Measurements from ENCODE around the gene PITPNC1.

Gene PITPNC1

GRCh38 chr17:67646472-67646871 lies 269.4 kb downstream of the PITPNC1 start:
- TF ChIP-seq REST (IDR thresholded peaks at IDR 0.05; ENCODE audit: insufficient read depth in 1 of 2, low read depth in 2 of 2, low read length in 2 of 2) (no peak), POLR2AphosphoS5 (IDR thresholded peaks at IDR 0.05; ENCODE audit: low read depth, low read length) (no peak), TAF1 (IDR thresholded peaks at IDR 0.05; ENCODE audit: borderline replicate concordance, insufficient read depth, low read length) (no peak), SIN3A (IDR thresholded peaks at IDR 0.05; ENCODE audit: borderline replicate concordance, insufficient read depth, low read length) (no peak), FOXP2 (optimal IDR thresholded peaks at IDR 0.05; ENCODE audit: borderline replicate concordance, extremely low read depth, extremely low read length, insufficient read depth) (no peak)

- TF ChIP-seq REST (IDR thresholded peaks at IDR 0.05; ENCODE audit: insufficient read depth in 1 of 2, low read depth in 2 of 2, low read length in 2 of 2) (no peak), SIN3A (IDR thresholded peaks at IDR 0.05; ENCODE audit: borderline replicate concordance, insufficient read depth, low read length) (no peak), TAF1 (IDR thresholded peaks at IDR 0.05; ENCODE audit: borderline replicate concordance, insufficient read depth, low read length) (no peak), FOXP2 (optimal IDR thresholded peaks at IDR 0.05; ENCODE audit: borderline replicate concordance, extremely low read depth, extremely low read length, insufficient read depth) (no peak), POLR2AphosphoS5 (IDR thresholded peaks at IDR 0.05; ENCODE audit: low read depth, low read length) (no peak)
Measured at GRCh38 chr17:67647482-67647881, 270.4 kb downstream of the PITPNC1 start.

GRCh38 chr17:67648032-67648905 lies 271.2 kb downstream of the PITPNC1 start:
- TF ChIP-seq TAF1 (IDR thresholded peaks at IDR 0.05; ENCODE audit: borderline replicate concordance, insufficient read depth, low read length), result no peak
- no peak for TF ChIP-seq REST (IDR thresholded peaks at IDR 0.05; ENCODE audit: insufficient read depth in 1 of 2, low read depth in 2 of 2, low read length in 2 of 2)
- no peak for TF ChIP-seq POLR2AphosphoS5 (IDR thresholded peaks at IDR 0.05; ENCODE audit: low read depth, low read length)
- no peak for TF ChIP-seq FOXP2 (optimal IDR thresholded peaks at IDR 0.05; ENCODE audit: borderline replicate concordance, extremely low read depth, extremely low read length, insufficient read depth)

GRCh38 chr17:67649891-67650290 lies 272.8 kb downstream of the PITPNC1 start:
- TF ChIP-seq POLR2AphosphoS5 (IDR thresholded peaks at IDR 0.05; ENCODE audit: low read depth, low read length) (no peak), SIN3A (IDR thresholded peaks at IDR 0.05; ENCODE audit: borderline replicate concordance, insufficient read depth, low read length) (no peak), TAF1 (IDR thresholded peaks at IDR 0.05; ENCODE audit: borderline replicate concordance, insufficient read depth, low read length) (no peak)

GRCh38 chr17:67652433-67652832 lies 275.4 kb downstream of the PITPNC1 start:
- no peak for TF ChIP-seq REST (IDR thresholded peaks at IDR 0.05; ENCODE audit: insufficient read depth in 1 of 2, low read depth in 2 of 2, low read length in 2 of 2)
- TF ChIP-seq SIN3A (IDR thresholded peaks at IDR 0.05; ENCODE audit: borderline replicate concordance, insufficient read depth, low read length), result no peak
- no peak for TF ChIP-seq TAF1 (IDR thresholded peaks at IDR 0.05; ENCODE audit: borderline replicate concordance, insufficient read depth, low read length)
- TF ChIP-seq FOXP2 (optimal IDR thresholded peaks at IDR 0.05; ENCODE audit: borderline replicate concordance, extremely low read depth, extremely low read length, insufficient read depth), result no peak
- TF ChIP-seq POLR2AphosphoS5 (IDR thresholded peaks at IDR 0.05; ENCODE audit: low read depth, low read length), result no peak

All from PFSK-1 (cell line).